ENCODE data around the gene RAB37.

DNA sequence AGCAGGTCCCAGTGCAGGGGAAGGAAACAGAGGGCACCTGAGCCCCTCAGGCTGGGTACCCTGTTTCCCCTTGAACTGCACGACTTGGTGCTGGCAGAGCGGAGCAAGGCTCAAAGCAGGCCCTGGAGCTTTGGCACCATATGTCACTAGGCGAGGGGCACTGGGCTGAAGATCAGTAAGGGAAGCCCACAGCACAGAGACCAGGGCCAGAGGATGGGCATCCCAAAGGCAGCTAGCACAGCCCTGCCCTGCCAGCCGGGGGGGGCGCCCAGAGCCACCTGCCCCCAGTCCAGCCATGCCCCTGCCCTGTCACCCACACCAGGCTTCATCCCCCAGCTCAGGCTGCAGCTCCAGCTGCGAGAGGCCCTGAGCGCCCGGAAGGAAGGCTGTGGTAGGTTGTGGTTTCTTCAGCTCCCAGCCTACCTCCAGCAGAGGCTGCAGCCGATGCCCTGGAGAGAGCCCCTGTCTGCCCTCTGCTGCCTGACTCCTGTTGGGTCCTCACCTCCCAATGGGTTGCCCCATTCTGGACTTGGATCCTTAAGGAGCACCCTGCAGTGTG is 22.3 kb downstream of the RAB37 start:
- no peak for TF ChIP-seq TBP (IDR thresholded peaks at IDR 0.05; ENCODE audit: low read depth, low read length)
- no peak for TF ChIP-seq SRF (IDR thresholded peaks at IDR 0.05; ENCODE audit: low read depth, low read length)
- no peak for TF ChIP-seq EGR1 (IDR thresholded peaks at IDR 0.05; ENCODE audit: borderline replicate concordance, low read depth, low read length)
- no peak for TF ChIP-seq CEBPB (IDR thresholded peaks at IDR 0.05; ENCODE audit: low read depth, low read length)
- no peak for TF ChIP-seq RNF2 (IDR thresholded peaks at IDR 0.05; ENCODE audit: borderline replicate concordance, low read depth, low read length, missing control alignments, poor library complexity, severe bottlenecking)
- TF ChIP-seq EZH2 (IDR thresholded peaks at IDR 0.05; ENCODE audit: low read depth, low read length, severe bottlenecking): no peak
- TF ChIP-seq SUZ12 (IDR thresholded peaks at IDR 0.05; ENCODE audit: low read length): no peak
- no peak for TF ChIP-seq YY1 (IDR thresholded peaks at IDR 0.05; ENCODE audit: low read depth, low read length)
- no peak for TF ChIP-seq SP1 (IDR thresholded peaks at IDR 0.05; ENCODE audit: low read depth, low read length)
- no peak for TF ChIP-seq MAFK (IDR thresholded peaks at IDR 0.05; ENCODE audit: low read depth, low read length)
- TF ChIP-seq KDM5A (IDR thresholded peaks at IDR 0.05; ENCODE audit: low read length): no peak

Data from H1 (cell line).